HG02610 (cell line): Measurements from ENCODE around the gene SLC2A11.
"Not testable (repeated sequence)": the region's sequence is repeated elsewhere in the genome, so short reads cannot be mapped to it uniquely, and the experiment has no call there.

Experiments used
- ATAC-seq: cut with Tn5 transposase; IDR thresholded peaks from one replicate; pipeline ENCODE4 v1.9.1; 2021; ENCODE audit warnings: mild to moderate bottlenecking, moderate library complexity; ENCODE audit not compliant: unreplicated experiment

SLC2A11 gene

GRCh38 chr22:23904573-23905254, 47.0 kb downstream of the SLC2A11 start:
- no peak for ATAC-seq

- ATAC-seq, result no peak
These were observed 49.0 kb downstream of the SLC2A11 start for GRCh38 chr22:23906641-23907040.

GRCh38 chr22:23907423-23907822, 49.7 kb downstream of the SLC2A11 start:
- ATAC-seq, result not testable (repeated sequence)

GRCh38 chr22:23908587-23909205, 51.0 kb downstream of the SLC2A11 start:
- ATAC-seq, result no peak

- ATAC-seq, result no peak
These were observed 51.7 kb downstream of the SLC2A11 start for GRCh38 chr22:23909296-23909898.

- ATAC-seq, result no peak
These were observed 53.0 kb downstream of the SLC2A11 start for GRCh38 chr22:23910496-23911190.

- no peak for ATAC-seq
These were observed 53.8 kb downstream of the SLC2A11 start for GRCh38 chr22:23911318-23911980.

GRCh38 chr22:23912293-23912903, 54.7 kb downstream of the SLC2A11 start:
- no peak for ATAC-seq

- peak; percentile 15 for ATAC-seq
These were observed 55.6 kb downstream of the SLC2A11 start for GRCh38 chr22:23913306-23913660.

- ATAC-seq, result peak; percentile 91
These were observed 56.1 kb downstream of the SLC2A11 start for GRCh38 chr22:23913661-23914353.

- ATAC-seq, result no peak
These were observed 57.6 kb downstream of the SLC2A11 start for GRCh38 chr22:23915290-23915689.

GRCh38 chr22:23920267-23920611, 62.6 kb downstream of the SLC2A11 start:
- ATAC-seq, result not testable (repeated sequence)

GRCh38 chr22:23921586-23922201, 64.0 kb downstream of the SLC2A11 start:
- ATAC-seq, result not testable (repeated sequence)

- no peak for ATAC-seq
These were observed 65.2 kb downstream of the SLC2A11 start for GRCh38 chr22:23922921-23923320.

GRCh38 chr22:23925020-23925606, 67.4 kb downstream of the SLC2A11 start:
- ATAC-seq, result no peak

GRCh38 chr22:23926561-23926960, 68.9 kb downstream of the SLC2A11 start:
- no peak for ATAC-seq
